OCI-LY3 (cell line): ENCODE data around the gene ARHGAP8.

Experiments used
- EZH2phosphoT487 ChIP-seq: fragments of 200-600 bp; shearing (Covaris generic); IDR thresholded peaks from 2 replicates; pipeline ENCODE4 v1.6.1; 2018; ENCODE audit warnings: antibody characterized with exemption, mixed run types, low read depth
- TF ChIP-seq, protein P1 (sequence below): fragments of 200-600, 300-600 bp; sonication (generic); IDR thresholded peaks from 2 replicates; pipeline ENCODE4 v1.5.1; 2014; ENCODE audit warnings: antibody characterized with exemption, low read length, low read depth

DNA sequence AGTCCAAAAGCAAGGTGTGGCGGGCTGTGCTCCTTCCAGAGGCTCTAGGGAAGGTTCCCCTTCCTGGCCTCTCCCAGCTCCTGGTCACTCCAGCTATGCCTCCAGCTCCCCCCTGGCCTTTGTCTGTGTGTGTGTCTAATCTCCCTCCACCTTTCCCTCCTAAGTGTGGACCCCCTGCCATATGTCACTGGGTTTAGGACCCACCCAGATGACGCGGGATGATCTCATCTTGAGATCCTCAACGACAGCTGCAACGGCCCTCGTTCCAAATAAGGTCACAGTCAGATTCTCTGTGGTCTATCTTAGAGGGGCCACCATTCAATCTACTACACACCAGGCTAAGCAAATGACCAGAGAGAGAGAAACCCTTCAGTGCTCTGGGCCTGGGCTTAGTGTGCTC is 107.9 kb downstream of the ARHGAP8 start:
- TF ChIP-seq EZH2phosphoT487, result no peak
- TF ChIP-seq, protein P1, sequence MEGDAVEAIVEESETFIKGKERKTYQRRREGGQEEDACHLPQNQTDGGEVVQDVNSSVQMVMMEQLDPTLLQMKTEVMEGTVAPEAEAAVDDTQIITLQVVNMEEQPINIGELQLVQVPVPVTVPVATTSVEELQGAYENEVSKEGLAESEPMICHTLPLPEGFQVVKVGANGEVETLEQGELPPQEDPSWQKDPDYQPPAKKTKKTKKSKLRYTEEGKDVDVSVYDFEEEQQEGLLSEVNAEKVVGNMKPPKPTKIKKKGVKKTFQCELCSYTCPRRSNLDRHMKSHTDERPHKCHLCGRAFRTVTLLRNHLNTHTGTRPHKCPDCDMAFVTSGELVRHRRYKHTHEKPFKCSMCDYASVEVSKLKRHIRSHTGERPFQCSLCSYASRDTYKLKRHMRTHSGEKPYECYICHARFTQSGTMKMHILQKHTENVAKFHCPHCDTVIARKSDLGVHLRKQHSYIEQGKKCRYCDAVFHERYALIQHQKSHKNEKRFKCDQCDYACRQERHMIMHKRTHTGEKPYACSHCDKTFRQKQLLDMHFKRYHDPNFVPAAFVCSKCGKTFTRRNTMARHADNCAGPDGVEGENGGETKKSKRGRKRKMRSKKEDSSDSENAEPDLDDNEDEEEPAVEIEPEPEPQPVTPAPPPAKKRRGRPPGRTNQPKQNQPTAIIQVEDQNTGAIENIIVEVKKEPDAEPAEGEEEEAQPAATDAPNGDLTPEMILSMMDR, result no peak
